HG03378 (cell line): ENCODE results near the gene IL22RA1.

Source experiments
- ATAC-seq: cut with Tn5 transposase; IDR thresholded peaks from one replicate; pipeline ENCODE4 v1.9.1; 2021; ENCODE audit warnings: mild to moderate bottlenecking, moderate library complexity; ENCODE audit not compliant: unreplicated experiment

The IL22RA1 gene

GRCh38 chr1:24168245-24168644, 25.3 kb upstream of the IL22RA1 start:
- no peak for ATAC-seq

DNA sequence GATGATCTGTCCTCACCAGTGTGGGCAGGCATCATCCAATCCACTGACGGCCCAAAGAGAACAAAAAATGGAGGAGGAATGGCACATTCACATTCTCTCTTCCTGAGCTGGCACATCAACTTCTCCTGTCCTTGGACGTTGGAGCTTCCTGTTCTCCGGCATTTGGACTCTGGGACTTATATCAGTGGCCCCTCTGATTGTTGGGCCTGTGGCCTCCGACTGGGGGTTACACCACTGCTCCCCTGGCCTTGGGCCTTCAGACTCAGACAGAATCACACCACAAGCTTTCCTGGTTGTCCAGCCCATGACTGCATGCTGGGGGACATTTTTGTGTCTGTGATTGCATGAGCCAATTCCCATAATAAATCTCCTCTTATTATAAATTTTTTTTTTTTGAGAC, 24.1 kb upstream of the IL22RA1 start:
- no peak for ATAC-seq

GRCh38 chr1:24165500-24165899, 22.6 kb upstream of the IL22RA1 start:
- no peak for ATAC-seq

DNA sequence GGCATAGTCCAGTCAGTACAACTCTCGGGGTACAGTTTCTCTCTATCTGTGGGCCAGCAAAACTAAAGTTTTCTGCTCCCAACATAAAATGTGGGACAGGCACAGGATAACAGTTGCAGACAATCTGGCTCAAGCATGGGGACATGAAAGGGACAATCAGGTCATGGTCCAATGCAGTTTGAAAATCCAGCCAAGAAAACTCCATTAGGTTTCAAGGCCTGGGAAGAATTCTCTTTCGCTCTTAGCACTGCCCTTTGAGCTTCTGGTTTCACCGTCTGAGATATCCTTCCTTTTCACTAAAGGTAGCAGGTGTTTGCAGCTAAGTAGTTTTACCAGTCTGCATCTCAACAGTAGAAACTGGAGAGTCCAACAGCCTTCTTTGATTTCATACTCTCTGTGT, 21.1 kb upstream of the IL22RA1 start:
- ATAC-seq = no peak

- no peak for ATAC-seq
Measured at GRCh38 chr1:24162201-24162600, 19.3 kb upstream of the IL22RA1 start.

- no peak for ATAC-seq
Measured at GRCh38 chr1:24161270-24161669, 18.3 kb upstream of the IL22RA1 start.

- no peak for ATAC-seq
Measured at GRCh38 chr1:24159366-24159765, 16.4 kb upstream of the IL22RA1 start.

DNA sequence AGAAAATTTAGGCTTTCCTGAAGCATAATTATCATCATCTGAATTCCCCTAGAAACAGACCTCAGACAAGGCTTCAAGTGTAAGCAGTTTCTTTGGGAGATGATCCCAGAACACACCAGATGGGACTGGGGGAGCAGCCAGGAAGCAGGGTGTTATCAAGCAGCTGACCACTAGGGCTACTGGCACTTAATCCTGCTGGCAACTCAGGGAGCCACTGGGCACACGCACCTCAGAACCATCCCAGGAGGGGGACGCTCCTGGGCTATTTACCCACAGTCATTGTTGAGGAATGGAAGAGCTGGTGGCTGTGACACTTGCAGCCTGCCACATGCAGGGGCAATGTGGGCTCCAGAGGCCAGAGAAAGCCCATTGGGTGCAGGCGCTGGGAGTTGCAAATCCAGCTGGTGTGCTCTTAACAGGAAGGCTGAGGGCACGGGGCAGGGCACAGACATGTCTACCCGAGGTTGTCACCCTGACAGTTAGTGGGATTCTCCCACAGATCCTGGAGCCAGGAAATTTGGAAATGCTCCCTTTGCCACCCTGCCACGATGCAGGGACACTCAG, 15.1 kb upstream of the IL22RA1 start:
- ATAC-seq = no peak

DNA sequence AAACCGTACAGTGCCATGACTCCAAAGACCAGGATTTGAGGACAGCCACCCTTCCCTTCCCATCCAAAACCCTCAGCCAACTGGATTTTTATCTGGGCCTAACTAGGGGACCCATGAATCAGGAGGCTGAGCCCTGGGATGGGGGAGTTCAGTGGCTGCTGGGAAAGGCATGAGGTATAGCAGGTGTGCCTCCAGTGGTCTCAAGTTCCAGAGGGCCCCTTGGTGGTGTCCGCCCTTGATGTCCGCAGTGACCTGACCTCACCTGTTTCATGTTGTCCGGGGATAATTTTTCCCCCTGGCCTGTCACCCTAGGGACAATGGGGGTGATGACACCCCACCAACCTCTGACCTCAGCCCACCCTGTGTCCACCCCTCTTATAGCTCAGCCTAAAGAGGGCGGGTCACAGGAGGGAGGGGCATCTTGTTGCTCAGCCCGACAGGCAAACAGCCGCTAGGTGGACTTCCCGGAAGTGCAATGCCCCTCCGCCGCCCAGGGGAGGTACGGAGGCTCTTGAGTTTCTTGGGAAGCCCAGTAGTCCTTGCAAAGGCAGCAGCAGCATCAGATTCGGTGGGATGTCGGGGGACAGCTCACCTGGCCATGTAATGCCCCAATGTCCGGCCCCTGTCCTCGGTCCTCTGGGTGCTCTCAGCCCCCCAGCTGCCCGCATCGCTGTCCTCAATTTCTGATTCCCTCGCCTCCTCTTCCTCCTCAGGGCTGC, 13.8 kb upstream of the IL22RA1 start:
- ATAC-seq = no peak

DNA sequence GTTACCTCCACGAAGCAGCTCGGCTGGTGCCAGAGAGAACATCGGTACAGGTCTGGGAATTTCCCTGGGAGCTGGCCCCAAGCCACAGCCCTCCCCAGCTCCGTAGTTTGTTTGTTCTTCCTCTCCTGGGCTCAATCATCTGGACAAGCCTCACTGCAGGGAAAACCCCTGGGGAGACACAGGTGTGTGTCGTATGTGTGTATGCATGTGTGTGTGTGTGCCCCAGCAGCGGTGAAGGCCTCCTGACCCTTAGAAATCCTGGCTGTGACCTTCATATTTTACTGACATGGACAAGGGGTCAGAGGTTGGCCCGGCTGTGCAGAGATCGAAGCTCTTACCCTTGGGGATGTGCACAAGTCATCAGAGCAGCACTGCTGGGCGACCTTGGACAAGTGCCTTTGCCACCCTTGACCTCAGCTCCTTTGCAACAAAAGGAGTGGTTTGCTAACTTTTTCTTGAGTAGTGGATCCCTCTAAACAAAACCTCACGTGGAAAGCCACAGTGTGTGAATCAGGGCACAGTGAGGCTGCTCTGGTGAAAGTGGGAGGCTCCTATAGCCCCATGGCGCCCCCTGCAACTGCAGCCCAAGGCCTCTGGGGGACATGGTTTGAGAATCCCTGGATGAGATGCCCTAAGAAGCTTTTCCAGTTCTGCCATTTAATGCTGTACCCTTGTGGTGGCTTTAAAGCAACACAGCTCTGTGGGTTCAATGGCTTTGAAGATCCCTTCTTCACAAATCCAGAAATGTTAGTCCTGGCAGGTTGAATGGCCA, 12.3 kb upstream of the IL22RA1 start:
- no peak for ATAC-seq

DNA sequence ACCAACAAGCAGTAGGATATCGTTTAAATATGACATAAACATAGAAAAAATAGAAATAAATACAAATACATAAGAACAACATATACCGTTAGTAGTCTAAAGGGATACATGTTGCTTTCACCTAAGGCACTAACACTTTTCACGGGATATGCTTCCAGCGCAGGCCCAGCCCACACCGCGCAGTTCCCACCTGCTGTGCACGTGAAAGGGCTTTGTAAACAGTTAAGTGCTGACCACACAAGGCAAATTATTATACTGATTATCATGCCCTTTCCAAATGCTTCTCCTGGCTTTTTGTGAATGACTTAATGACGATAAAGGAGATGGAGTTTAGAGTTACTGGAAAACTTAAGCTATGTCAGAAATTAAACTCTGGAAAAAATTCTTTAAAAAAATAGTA, 11.3 kb upstream of the IL22RA1 start:
- no peak for ATAC-seq

- no peak for ATAC-seq
Measured at GRCh38 chr1:24152631-24153494, 9.9 kb upstream of the IL22RA1 start.

- no peak for ATAC-seq
Measured at GRCh38 chr1:24151175-24151533, 8.2 kb upstream of the IL22RA1 start.

GRCh38 chr1:24150234-24151174, 7.6 kb upstream of the IL22RA1 start:
- ATAC-seq = no peak

DNA sequence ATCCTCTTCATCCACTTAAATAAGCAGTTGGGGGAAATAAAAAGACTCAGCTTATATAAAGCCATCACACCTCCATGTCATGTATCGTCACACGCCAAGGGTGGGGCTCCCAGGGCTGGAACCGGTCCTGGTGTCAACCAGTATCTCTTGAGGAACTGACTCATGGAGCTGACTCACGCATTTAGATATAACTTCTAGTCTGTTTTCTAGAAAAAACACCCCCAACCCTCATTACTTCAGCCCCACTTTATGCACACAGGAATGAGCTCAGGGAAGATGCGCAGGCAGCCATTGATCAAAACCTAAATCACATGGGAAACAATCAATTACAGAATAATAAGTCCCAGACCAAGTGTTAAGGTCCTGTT, 6.9 kb upstream of the IL22RA1 start:
- ATAC-seq = no peak

DNA sequence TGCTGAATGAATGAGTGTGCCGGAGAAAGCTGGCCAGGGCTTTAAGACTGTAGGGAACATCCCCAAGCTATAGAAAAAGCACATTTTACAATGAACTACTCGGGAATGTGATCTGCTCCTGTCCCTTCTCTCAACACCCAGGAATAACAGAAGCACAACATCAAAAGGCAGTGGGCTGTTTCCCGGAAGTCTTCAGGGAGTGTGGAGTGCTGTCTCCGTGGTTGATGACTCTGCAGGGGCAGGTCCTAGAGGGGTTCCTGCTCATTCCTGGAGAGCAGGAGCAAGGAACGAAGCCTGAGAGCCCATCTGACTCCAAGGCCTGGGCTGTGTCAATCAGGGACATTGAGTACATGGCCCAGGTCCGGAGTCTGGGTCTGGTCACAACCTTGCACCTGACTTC, 4.9 kb upstream of the IL22RA1 start:
- ATAC-seq = no peak

DNA sequence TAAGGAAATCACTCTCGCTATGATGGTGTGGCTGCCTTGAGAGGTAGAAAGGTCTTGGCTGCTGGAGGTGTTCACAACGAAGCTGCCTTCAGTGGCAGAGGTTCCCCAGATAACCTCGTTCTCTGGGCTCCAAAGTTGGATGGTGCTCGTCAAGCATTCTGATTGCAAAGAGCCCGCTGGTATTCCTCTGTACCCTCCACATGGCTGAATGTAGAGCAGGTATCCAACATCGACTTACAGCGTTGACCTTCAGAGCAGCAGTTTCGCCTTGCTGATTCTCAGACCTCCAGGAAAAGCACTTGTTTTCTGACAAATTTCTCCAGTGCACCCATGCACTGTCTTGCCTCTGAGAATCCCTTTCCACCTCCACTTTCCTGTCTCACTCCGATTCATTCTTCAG, 4.3 kb upstream of the IL22RA1 start:
- no peak for ATAC-seq

GRCh38 chr1:24141311-24141997, 1.5 kb downstream of the IL22RA1 start:
- no peak for ATAC-seq

- ATAC-seq = no peak
Measured at GRCh38 chr1:24140741-24141181, 2.2 kb downstream of the IL22RA1 start.
